Measurements from ENCODE around the gene PPP2R5A. TPM values are rescaled to one million over a fixed set of nuclear protein-coding genes. Genes with fewer than 3 reads are reported as not detected.

PPP2R5A gene
- total and polyA plus RNA-seq, 2 of the 8 experiments (the other 6 are each of a cell fraction or from before 2014, with no cell fraction given): 14.6 to 36.3 TPM

DNA sequence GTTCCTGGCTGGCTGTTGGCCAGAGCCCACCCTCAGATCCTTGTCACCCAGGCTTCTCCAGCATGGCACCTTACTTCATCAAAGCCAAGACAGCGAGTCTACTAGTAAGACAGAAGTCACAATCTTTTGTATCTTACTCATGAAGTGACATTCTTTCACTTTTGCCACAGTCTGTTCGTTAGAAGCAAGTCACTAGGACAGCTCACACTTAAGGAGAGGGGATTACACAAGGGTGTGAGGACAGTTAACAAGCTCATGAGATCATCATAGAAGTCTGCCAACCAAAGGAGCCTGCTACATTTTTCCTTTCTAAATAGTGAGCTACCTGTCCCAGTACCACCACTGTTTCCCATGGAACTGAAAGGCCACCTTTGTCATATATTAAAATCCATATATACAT lies 68.0 kb downstream of the PPP2R5A start:
- no peaks in the 10 kb centered on the region for H3K27me3 ChIP-seq (replicated peaks in 1 of 4; ENCODE audit: control insufficient read depth in 3 of 4, extremely low read depth in 1 of 4, insufficient read depth in 3 of 4, low read length in 3 of 4)
- H3K4ac ChIP-seq (replicated peaks; ENCODE audit: insufficient read length, low read depth, low read length): no peak overlapping the region
- H2BK15ac ChIP-seq (ENCODE audit: low read length): no peak overlapping the region
- H3K14ac ChIP-seq (ENCODE audit: insufficient read length): no peak overlapping the region
- H4K8ac ChIP-seq (ENCODE audit: extremely low read depth, insufficient read depth, low read length): no peak overlapping the region
- no peak overlapping the region for H3K56ac ChIP-seq (replicated peaks; ENCODE audit: insufficient read length, low read depth, low read length)
- no peak overlapping the region for H2BK12ac ChIP-seq (ENCODE audit: low read depth, low read length)
- H3K23me2 ChIP-seq (ENCODE audit: low read depth, low read length): no peaks in the 10 kb centered on the region
- FAIRE-seq (no peak), DNase-seq (ENCODE audit: low read depth in 1 of 2, low spot score in 2 of 2) (no peak)
- no peak overlapping the region for H2AK5ac ChIP-seq (ENCODE audit: low read depth, low read length)
- H3K9me3 ChIP-seq (ENCODE audit: insufficient read depth in 2 of 2, low read depth in 1 of 2, low read length in 1 of 2): no peaks in the 10 kb centered on the region
- H4K5ac ChIP-seq (ENCODE audit: insufficient read length, low read depth, low read length): no peak overlapping the region
- no peak overlapping the region for H3K18ac ChIP-seq (ENCODE audit: extremely low read depth, low read length)
- CTCF ChIA-PET (ENCODE audit: partially characterized antibody): interaction anchor here (1.3 kb wide), 1 partner anchor 291 kb away, joined by 3 read pairs; no protein-coding TSS in a partner anchor
- TF ChIP-seq RNF2 (IDR thresholded peaks at IDR 0.05; ENCODE audit: borderline replicate concordance, low read depth, low read length, missing control alignments, poor library complexity, severe bottlenecking): no peak
- TF ChIP-seq, protein P1, sequence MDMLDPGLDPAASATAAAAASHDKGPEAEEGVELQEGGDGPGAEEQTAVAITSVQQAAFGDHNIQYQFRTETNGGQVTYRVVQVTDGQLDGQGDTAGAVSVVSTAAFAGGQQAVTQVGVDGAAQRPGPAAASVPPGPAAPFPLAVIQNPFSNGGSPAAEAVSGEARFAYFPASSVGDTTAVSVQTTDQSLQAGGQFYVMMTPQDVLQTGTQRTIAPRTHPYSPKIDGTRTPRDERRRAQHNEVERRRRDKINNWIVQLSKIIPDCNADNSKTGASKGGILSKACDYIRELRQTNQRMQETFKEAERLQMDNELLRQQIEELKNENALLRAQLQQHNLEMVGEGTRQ (IDR thresholded peaks at IDR 0.05; ENCODE audit: low read length): no peak
- TF ChIP-seq RFX5 (IDR thresholded peaks at IDR 0.05; ENCODE audit: borderline replicate concordance, low read depth, low read length): no peak
- TF ChIP-seq, protein P2, sequence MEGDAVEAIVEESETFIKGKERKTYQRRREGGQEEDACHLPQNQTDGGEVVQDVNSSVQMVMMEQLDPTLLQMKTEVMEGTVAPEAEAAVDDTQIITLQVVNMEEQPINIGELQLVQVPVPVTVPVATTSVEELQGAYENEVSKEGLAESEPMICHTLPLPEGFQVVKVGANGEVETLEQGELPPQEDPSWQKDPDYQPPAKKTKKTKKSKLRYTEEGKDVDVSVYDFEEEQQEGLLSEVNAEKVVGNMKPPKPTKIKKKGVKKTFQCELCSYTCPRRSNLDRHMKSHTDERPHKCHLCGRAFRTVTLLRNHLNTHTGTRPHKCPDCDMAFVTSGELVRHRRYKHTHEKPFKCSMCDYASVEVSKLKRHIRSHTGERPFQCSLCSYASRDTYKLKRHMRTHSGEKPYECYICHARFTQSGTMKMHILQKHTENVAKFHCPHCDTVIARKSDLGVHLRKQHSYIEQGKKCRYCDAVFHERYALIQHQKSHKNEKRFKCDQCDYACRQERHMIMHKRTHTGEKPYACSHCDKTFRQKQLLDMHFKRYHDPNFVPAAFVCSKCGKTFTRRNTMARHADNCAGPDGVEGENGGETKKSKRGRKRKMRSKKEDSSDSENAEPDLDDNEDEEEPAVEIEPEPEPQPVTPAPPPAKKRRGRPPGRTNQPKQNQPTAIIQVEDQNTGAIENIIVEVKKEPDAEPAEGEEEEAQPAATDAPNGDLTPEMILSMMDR (IDR thresholded peaks at IDR 0.05; ENCODE audit: control extremely low read depth in 1 of 3, insufficient read depth in 1 of 3, low read depth in 1 of 3, low read length in 3 of 3): no peak
- POLR2A ChIA-PET (ENCODE audit: partially characterized antibody): no interaction called here
- 75% methylated on average over 2 of the region's 2 CpGs; no CpG with 5 or more reads in 1 of the 2 experiments for WGBS, 2 experiments (ENCODE audit: extremely low coverage in 1 of 2, insufficient coverage in 1 of 2, insufficient read length in 1 of 2, insufficient replicate concordance in 2 of 2, low coverage in 1 of 2, low lambda C conversion rate in 2 of 2, missing lambda C conversion rate in 1 of 2)
- H2BK5ac ChIP-seq (ENCODE audit: low read depth, low read length): no peak overlapping the region
- no peak overlapping the region for H4K91ac ChIP-seq (replicated peaks; ENCODE audit: insufficient read length, low read length)
- no peak overlapping the region for H3K27ac ChIP-seq (ENCODE audit: low read depth, low read length)
- no peak overlapping the region for H3K4me2 ChIP-seq (ENCODE audit: insufficient read depth in 1 of 2, low read depth in 2 of 2, low read length in 2 of 2)
- no peak overlapping the region for H3K23ac ChIP-seq (ENCODE audit: insufficient read length)
- no peak overlapping the region for H3K4me3 ChIP-seq (ENCODE audit: extremely low read depth in 1 of 4, insufficient read depth in 2 of 4, low read depth in 3 of 4, low read length in 4 of 4)
- H3K4me1 ChIP-seq (replicated peaks in 1 of 4; ENCODE audit: control insufficient read depth in 3 of 4, insufficient read depth in 4 of 4, low read length in 3 of 4): no peaks in the 10 kb centered on the region
- H2AFZ ChIP-seq (ENCODE audit: low read length): no peak overlapping the region
- no peaks in the 10 kb centered on the region for H3K79me2 ChIP-seq (ENCODE audit: control insufficient read depth in 1 of 2, insufficient read depth in 2 of 2, low read length in 2 of 2)
- peaks cover 3 to 26% (median 10%) of the 10 kb centered on the region in 4 experiments; a peak in 7 of 8 replicates for H3K36me3 ChIP-seq (ENCODE audit: control insufficient read depth in 2 of 4, insufficient read depth in 4 of 4, low read length in 3 of 4)
- no peak overlapping the region for H2BK20ac ChIP-seq (ENCODE audit: low read length)
- H3K79me1 ChIP-seq (ENCODE audit: low read depth, low read length): no peaks in the 10 kb centered on the region
- H2BK120ac ChIP-seq (replicated peaks; ENCODE audit: low read depth, low read length): no peak overlapping the region
- H4K20me1 ChIP-seq (replicated peaks in 1 of 2; ENCODE audit: control insufficient read depth in 1 of 2, insufficient read depth in 2 of 2, low read length in 2 of 2): peaks cover 0 to 2% of the 10 kb centered on the region in 2 experiments
- no peak overlapping the region for H3K9ac ChIP-seq (replicated peaks in 1 of 4; ENCODE audit: extremely low read depth in 1 of 4, low read depth in 3 of 4, low read length in 3 of 4)
